ENCODE measurements around the gene ZHX3. TPM values are rescaled to one million over a fixed set of nuclear protein-coding genes. Genes with fewer than 3 reads are reported as not detected.

Gene ZHX3
- total and polyA plus RNA-seq, 10 of the 15 experiments (the other 5 are each of a cell fraction or from before 2014, with no cell fraction given): 1.3 to 14.0 (median 5.0) TPM

GRCh38 chr20:41261790-41262717 is 55.5 kb downstream of the ZHX3 start:
- WGBS (ENCODE audit: insufficient coverage, insufficient replicate concordance, low lambda C conversion rate, missing lambda C conversion rate): 84% methylated on average over 2 of the region's 2 CpGs
- ChIA-PET RAD21 (ENCODE audit: unreplicated experiment) (no interaction called here), CTCF (interaction anchor here (1.7 kb wide), 1 partner anchor 67 kb away, joined by 5 read pairs; no protein-coding TSS in a partner anchor), SMC1A (ENCODE audit: uncharacterized antibody, unreplicated experiment) (interaction anchor here (0.8 kb wide), 1 partner anchor 13 kb away, joined by 3 read pairs; no protein-coding TSS in a partner anchor), POLR2A (interaction anchor here (1.0 kb wide), 1 partner anchor 10 kb away, joined by 3 read pairs; no protein-coding TSS in a partner anchor)
- Histone ChIP-seq H3K4me1 (ENCODE audit: control insufficient read depth, insufficient read depth, low read length) (no peaks in the 10 kb centered on the region), H3K27me3 (replicated peaks in 1 of 2; ENCODE audit: control insufficient read depth in 2 of 2, insufficient read depth in 2 of 2, low read length in 1 of 2) (no peaks in the 10 kb centered on the region), H3K79me2 (ENCODE audit: control insufficient read depth, insufficient read depth, low read length) (no peaks in the 10 kb centered on the region), H3K9ac (ENCODE audit: control insufficient read depth, insufficient read depth, low read length) (no peak overlapping the region), H2AFZ (ENCODE audit: control insufficient read depth, low read depth, low read length) (no peak overlapping the region), H3K27ac (ENCODE audit: control insufficient read depth, insufficient read depth) (no peak overlapping the region), H4K20me1 (ENCODE audit: control insufficient read depth, insufficient read depth) (no peaks in the 10 kb centered on the region), H3K9me3 (replicated peaks; ENCODE audit: control insufficient read depth, insufficient read depth, low read length) (no peaks in the 10 kb centered on the region), H3K36me3 (ENCODE audit: control insufficient read depth in 2 of 2, insufficient read depth in 2 of 2, low read length in 1 of 2) (no peaks in the 10 kb centered on the region; a peak in 1 of 4 replicates), H3K4me3 (no peak overlapping the region), H3K4me2 (ENCODE audit: control insufficient read depth, insufficient read depth) (no peak overlapping the region)
- no TSS peak for BruUV-seq (replicated peaks)
- in situ Hi-C loops (cut with MboI): no loop called here
- FAIRE-seq: no peak
- intact Hi-C loops (cut with micrococcal nuclease; ENCODE audit: unreplicated experiment): no loop called here
- ATAC-seq: no peak
- DNase-seq (ENCODE audit: low read depth, low spot score): no peak
- TF ChIP-seq MYB (IDR thresholded peaks at IDR 0.05; ENCODE audit: borderline replicate concordance, low read depth, low read length): no peak
- no peak for TF ChIP-seq EGR1 (IDR thresholded peaks at IDR 0.05; ENCODE audit: borderline replicate concordance in 1 of 2, low read depth in 2 of 2, low read length in 2 of 2)
- no peak for TF ChIP-seq NFYA (IDR thresholded peaks at IDR 0.05; ENCODE audit: borderline replicate concordance, low read depth, low read length)
- TF ChIP-seq SKIL (IDR thresholded peaks at IDR 0.05; ENCODE audit: low read depth, poor library complexity, severe bottlenecking): no peak
- TF ChIP-seq CREB1 (IDR thresholded peaks at IDR 0.05; ENCODE audit: low read depth): no peak
- no peak for TF ChIP-seq WRNIP1 (IDR thresholded peaks at IDR 0.05; ENCODE audit: borderline replicate concordance, low read depth, low read length)
- no peak for TF ChIP-seq NRF1 (conservative IDR thresholded peaks at IDR 0.05; ENCODE audit: low read depth, low read length)
- no peak for TF ChIP-seq RCOR1 (conservative IDR thresholded peaks at IDR 0.05; ENCODE audit: low read depth, low read length)
- no peak for TF ChIP-seq RELB (IDR thresholded peaks at IDR 0.05; ENCODE audit: low read depth)
- no peak for TF ChIP-seq GABPA (IDR thresholded peaks at IDR 0.05; ENCODE audit: low read depth)
- TF ChIP-seq CBX5 (IDR thresholded peaks at IDR 0.05; ENCODE audit: low read depth): no peak
- no peak for TF ChIP-seq BCLAF1 (IDR thresholded peaks at IDR 0.05)
- no peak for TF ChIP-seq RAD21 (IDR thresholded peaks at IDR 0.05; ENCODE audit: insufficient read depth, low read depth, low read length)
- no peak for TF ChIP-seq EED (IDR thresholded peaks at IDR 0.05; ENCODE audit: low read depth)
- no peak for TF ChIP-seq RB1 (IDR thresholded peaks at IDR 0.05; ENCODE audit: borderline replicate concordance)
- TF ChIP-seq NFIC (IDR thresholded peaks at IDR 0.05; ENCODE audit: low read depth, low read length): no peak
- no peak for TF ChIP-seq TCF12 (IDR thresholded peaks at IDR 0.05; ENCODE audit: low read depth, low read length)
